ENCODE measurements around the gene LRP5. TPM values are rescaled to one million over a fixed set of nuclear protein-coding genes. Genes with fewer than 3 reads are reported as not detected.

Gene LRP5
- total and polyA plus RNA-seq, 2 experiments from 2014 or later: 26.9 to 51.1 TPM

- TF ChIP-seq CTCF (conservative IDR thresholded peaks at IDR 0.05; ENCODE audit: low read depth in 2 of 2) (no peak), STAT1 (IDR thresholded peaks at IDR 0.05; ENCODE audit: unreplicated experiment) (no peak), EZH2 (IDR thresholded peaks at IDR 0.05; ENCODE audit: low read depth, unreplicated experiment) (no peak)
Observed at GRCh38 chr11:68430801-68431200, 118.4 kb downstream of the LRP5 start (continued).

GRCh38 chr11:68431984-68432645, 119.7 kb downstream of the LRP5 start:
- peaks cover 34% of the 10 kb centered on the region for H3K36me3 Mint-ChIP-seq (ENCODE audit: low read depth)
- H3K27me3 Mint-ChIP-seq (ENCODE audit: insufficient read depth, low read depth, poor library complexity): peaks cover 9% of the 10 kb centered on the region
- TF ChIP-seq EZH2phosphoT487 (IDR thresholded peaks at IDR 0.05; ENCODE audit: unreplicated experiment) (no peak), JUNB (IDR thresholded peaks at IDR 0.05; ENCODE audit: unreplicated experiment) (no peak), ZNF114 (CRISPR knock-in tag; IDR thresholded peaks at IDR 0.05) (no peak), CREB1 (CRISPR knock-in tag; IDR thresholded peaks at IDR 0.05; ENCODE audit: low read depth) (no peak), REST (IDR thresholded peaks at IDR 0.05; ENCODE audit: unreplicated experiment) (no peak), ZNF331 (CRISPR knock-in tag; IDR thresholded peaks at IDR 0.05; ENCODE audit: low read depth) (no peak), EZH2 (IDR thresholded peaks at IDR 0.05; ENCODE audit: low read depth, unreplicated experiment) (no peak), POLR2AphosphoS5 (IDR thresholded peaks at IDR 0.05; ENCODE audit: low read depth) (no peak)
- TF ChIP-seq, protein P1, sequence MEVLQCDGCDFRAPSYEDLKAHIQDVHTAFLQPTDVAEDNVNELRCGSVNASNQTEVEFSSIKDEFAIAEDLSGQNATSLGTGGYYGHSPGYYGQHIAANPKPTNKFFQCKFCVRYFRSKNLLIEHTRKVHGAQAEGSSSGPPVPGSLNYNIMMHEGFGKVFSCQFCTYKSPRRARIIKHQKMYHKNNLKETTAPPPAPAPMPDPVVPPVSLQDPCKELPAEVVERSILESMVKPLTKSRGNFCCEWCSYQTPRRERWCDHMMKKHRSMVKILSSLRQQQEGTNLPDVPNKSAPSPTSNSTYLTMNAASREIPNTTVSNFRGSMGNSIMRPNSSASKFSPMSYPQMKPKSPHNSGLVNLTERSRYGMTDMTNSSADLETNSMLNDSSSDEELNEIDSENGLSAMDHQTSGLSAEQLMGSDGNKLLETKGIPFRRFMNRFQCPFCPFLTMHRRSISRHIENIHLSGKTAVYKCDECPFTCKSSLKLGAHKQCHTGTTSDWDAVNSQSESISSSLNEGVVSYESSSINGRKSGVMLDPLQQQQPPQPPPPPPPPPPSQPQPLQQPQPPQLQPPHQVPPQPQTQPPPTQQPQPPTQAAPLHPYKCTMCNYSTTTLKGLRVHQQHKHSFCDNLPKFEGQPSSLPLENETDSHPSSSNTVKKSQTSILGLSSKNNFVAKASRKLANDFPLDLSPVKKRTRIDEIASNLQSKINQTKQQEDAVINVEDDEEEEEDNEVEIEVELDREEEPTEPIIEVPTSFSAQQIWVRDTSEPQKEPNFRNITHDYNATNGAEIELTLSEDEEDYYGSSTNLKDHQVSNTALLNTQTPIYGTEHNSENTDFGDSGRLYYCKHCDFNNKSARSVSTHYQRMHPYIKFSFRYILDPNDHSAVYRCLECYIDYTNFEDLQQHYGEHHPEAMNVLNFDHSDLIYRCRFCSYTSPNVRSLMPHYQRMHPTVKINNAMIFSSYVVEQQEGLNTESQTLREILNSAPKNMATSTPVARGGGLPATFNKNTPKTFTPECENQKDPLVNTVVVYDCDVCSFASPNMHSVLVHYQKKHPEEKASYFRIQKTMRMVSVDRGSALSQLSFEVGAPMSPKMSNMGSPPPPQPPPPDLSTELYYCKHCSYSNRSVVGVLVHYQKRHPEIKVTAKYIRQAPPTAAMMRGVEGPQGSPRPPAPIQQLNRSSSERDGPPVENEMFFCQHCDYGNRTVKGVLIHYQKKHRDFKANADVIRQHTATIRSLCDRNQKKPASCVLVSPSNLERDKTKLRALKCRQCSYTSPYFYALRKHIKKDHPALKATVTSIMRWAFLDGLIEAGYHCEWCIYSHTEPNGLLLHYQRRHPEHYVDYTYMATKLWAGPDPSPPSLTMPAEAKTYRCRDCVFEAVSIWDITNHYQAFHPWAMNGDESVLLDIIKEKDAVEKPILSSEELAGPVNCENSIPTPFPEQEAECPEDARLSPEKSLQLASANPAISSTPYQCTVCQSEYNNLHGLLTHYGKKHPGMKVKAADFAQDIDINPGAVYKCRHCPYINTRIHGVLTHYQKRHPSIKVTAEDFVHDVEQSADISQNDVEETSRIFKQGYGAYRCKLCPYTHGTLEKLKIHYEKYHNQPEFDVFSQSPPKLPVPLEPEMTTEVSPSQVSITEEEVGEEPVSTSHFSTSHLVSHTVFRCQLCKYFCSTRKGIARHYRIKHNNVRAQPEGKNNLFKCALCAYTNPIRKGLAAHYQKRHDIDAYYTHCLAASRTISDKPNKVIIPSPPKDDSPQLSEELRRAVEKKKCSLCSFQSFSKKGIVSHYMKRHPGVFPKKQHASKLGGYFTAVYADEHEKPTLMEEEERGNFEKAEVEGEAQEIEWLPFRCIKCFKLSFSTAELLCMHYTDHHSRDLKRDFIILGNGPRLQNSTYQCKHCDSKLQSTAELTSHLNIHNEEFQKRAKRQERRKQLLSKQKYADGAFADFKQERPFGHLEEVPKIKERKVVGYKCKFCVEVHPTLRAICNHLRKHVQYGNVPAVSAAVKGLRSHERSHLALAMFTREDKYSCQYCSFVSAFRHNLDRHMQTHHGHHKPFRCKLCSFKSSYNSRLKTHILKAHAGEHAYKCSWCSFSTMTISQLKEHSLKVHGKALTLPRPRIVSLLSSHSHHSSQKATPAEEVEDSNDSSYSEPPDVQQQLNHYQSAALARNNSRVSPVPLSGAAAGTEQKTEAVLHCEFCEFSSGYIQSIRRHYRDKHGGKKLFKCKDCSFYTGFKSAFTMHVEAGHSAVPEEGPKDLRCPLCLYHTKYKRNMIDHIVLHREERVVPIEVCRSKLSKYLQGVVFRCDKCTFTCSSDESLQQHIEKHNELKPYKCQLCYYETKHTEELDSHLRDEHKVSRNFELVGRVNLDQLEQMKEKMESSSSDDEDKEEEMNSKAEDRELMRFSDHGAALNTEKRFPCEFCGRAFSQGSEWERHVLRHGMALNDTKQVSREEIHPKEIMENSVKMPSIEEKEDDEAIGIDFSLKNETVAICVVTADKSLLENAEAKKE (CRISPR knock-in tag; IDR thresholded peaks at IDR 0.05): no peak

More at GRCh38 chr11:68431984-68432645, 119.7 kb downstream of the LRP5 start:
- DNase-seq (ENCODE audit: low spot score) (no peak), ATAC-seq (no peak)
- H3K4me3 ChIP-seq: no peak overlapping the region
- H3K27ac ChIP-seq (ENCODE audit: low read depth): no peak overlapping the region
- peaks cover 6% of the 10 kb centered on the region; the same call in 1 of the 2 replicates for H3K36me3 ChIP-seq (ENCODE audit: insufficient read depth)
- no peak overlapping the region for H3K4me2 ChIP-seq
- peaks cover 18% of the 10 kb centered on the region for H3K9me3 Mint-ChIP-seq
- no peaks in the 10 kb centered on the region for H3K4me1 ChIP-seq (ENCODE audit: insufficient read depth)
- no peaks in the 10 kb centered on the region for H3K9me2 ChIP-seq (ENCODE audit: insufficient read depth)
- no peak overlapping the region for H2AFZ ChIP-seq
- no peak overlapping the region for H3K27ac Mint-ChIP-seq
- no peaks in the 10 kb centered on the region for H3K4me1 Mint-ChIP-seq
- H3F3A ChIP-seq (replicated peaks; ENCODE audit: low read depth): no peaks in the 10 kb centered on the region
- no peak overlapping the region for H3K4me3 Mint-ChIP-seq
- no peaks in the 10 kb centered on the region for H3K27me3 ChIP-seq (ENCODE audit: insufficient read depth)
- H3K79me2 ChIP-seq (replicated peaks; ENCODE audit: insufficient read depth): no peaks in the 10 kb centered on the region
- no peaks in the 10 kb centered on the region; the same call in 1 of the 2 replicates for H4K20me1 ChIP-seq (replicated peaks; ENCODE audit: insufficient read depth)
